Measurements from ENCODE around the gene TDRD7. TPM values are rescaled to one million over a fixed set of nuclear protein-coding genes. Genes with fewer than 3 reads are reported as not detected.

The TDRD7 gene
- polyA plus RNA-seq, 1 donor, result 23.0 TPM

DNA sequence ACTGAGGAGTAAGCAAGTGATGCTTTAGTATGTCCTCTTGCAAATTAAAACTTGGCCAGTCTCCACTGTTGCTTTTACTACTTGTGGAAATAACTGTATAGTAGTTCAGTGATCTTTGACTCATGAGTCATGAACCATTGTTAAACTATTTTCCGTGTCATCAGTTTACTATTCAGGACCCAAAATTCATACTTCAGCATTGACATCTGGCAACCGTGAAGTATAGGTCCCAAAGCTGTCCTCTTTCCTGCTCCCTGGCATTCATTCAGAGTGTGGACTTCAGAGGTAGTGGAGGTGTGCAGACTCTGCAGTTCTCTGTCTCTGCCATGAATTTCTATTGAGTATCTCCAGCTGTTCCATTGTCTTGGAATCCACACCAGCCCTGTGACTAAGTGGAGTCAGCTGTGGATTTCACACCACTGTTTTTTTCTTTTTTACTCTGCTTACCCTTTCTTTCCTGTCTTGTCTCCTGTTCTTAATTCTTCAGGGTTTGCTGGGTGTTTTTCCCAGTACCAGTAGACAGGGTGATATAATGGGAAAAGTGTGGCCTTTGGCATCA is 7.5 kb downstream of the TDRD7 start:
- DNase-seq, result peak; percentile 21 to 75
- Histone ChIP-seq H3K27ac (ENCODE audit: low read length) (peak overlapping the region; percentile 61), H3K4me3 (ENCODE audit: low read length) (no peak overlapping the region), H3K9me3 (ENCODE audit: control insufficient read depth, low read depth, low read length) (no peaks in the 10 kb centered on the region), H3K36me3 (ENCODE audit: control insufficient read depth, insufficient read depth, low read length) (no peaks in the 10 kb centered on the region), H3K4me1 (ENCODE audit: control insufficient read depth, insufficient read depth, low read length) (peaks cover 24% of the 10 kb centered on the region), H3K27me3 (ENCODE audit: control insufficient read depth, insufficient read depth, low read length) (no peaks in the 10 kb centered on the region)
- no CpG with 5 or more reads among the region's 2 CpGs for WGBS (ENCODE audit: insufficient coverage, low lambda C conversion rate)

GRCh38 chr9:97425336-97425972 is 13.6 kb downstream of the TDRD7 start:
- Histone ChIP-seq H3K4me3 (ENCODE audit: low read length) (no peak overlapping the region), H3K36me3 (ENCODE audit: control insufficient read depth, insufficient read depth, low read length) (peaks cover 14% of the 10 kb centered on the region), H3K9me3 (ENCODE audit: control insufficient read depth, low read depth, low read length) (no peaks in the 10 kb centered on the region), H3K4me1 (ENCODE audit: control insufficient read depth, insufficient read depth, low read length) (peaks cover 12% of the 10 kb centered on the region), H3K27ac (ENCODE audit: low read length) (peak overlapping the region; percentile 27), H3K27me3 (ENCODE audit: control insufficient read depth, insufficient read depth, low read length) (no peaks in the 10 kb centered on the region)
- WGBS (ENCODE audit: insufficient coverage, low lambda C conversion rate), result no CpG with 5 or more reads among the region's 4 CpGs
- peak; percentile 53 to 83 for DNase-seq

DNA sequence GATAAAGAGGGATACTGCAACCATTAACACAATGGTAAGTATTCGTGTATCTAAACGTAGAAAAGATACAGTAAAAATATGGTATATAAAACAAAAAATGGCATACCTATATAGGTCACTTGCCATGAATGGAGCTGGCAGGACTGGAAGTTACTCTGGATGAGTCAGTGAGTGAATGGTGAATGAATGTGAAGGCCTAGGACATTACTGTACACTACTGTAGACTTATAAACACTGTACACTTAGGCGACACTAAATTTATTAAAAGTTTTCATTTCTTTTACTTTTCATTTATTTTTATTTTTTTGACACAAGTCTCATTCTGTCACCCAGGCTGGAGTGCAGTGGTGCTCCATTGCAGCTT is 14.1 kb downstream of the TDRD7 start:
- H3K36me3 ChIP-seq (ENCODE audit: control insufficient read depth, insufficient read depth, low read length), result peaks cover 16% of the 10 kb centered on the region
- no peak for DNase-seq
- H3K27ac ChIP-seq (ENCODE audit: low read length), result peak overlapping the region; percentile 27
- no peaks in the 10 kb centered on the region for H3K27me3 ChIP-seq (ENCODE audit: control insufficient read depth, insufficient read depth, low read length)
- WGBS (ENCODE audit: insufficient coverage, low lambda C conversion rate), result 100% methylated on average over 1 of the region's 3 CpGs
- H3K4me3 ChIP-seq (ENCODE audit: low read length), result no peak overlapping the region
- H3K4me1 ChIP-seq (ENCODE audit: control insufficient read depth, insufficient read depth, low read length), result peaks cover 16% of the 10 kb centered on the region
- no peaks in the 10 kb centered on the region for H3K9me3 ChIP-seq (ENCODE audit: control insufficient read depth, low read depth, low read length)

GRCh38 chr9:97427885-97428284 is 16.0 kb downstream of the TDRD7 start:
- DNase-seq, result no peak
- no peak overlapping the region for H3K27ac ChIP-seq (ENCODE audit: low read length)
- WGBS (ENCODE audit: insufficient coverage, low lambda C conversion rate), result 80% methylated on average over 1 of the region's 4 CpGs

GRCh38 chr9:97430316-97431043 is 18.6 kb downstream of the TDRD7 start:
- DNase-seq, result peak; percentile 60 to 76
- no peaks in the 10 kb centered on the region for H3K9me3 ChIP-seq (ENCODE audit: control insufficient read depth, low read depth, low read length)
- H3K27ac ChIP-seq (ENCODE audit: low read length), result peak overlapping the region; percentile 63
- WGBS (ENCODE audit: insufficient coverage, low lambda C conversion rate), result 52% methylated on average over 2 of the region's 7 CpGs
- peaks cover 39% of the 10 kb centered on the region for H3K36me3 ChIP-seq (ENCODE audit: control insufficient read depth, insufficient read depth, low read length)
- no peak overlapping the region for H3K4me3 ChIP-seq (ENCODE audit: low read length)
- H3K4me1 ChIP-seq (ENCODE audit: control insufficient read depth, insufficient read depth, low read length), result peaks cover 12% of the 10 kb centered on the region
- H3K27me3 ChIP-seq (ENCODE audit: control insufficient read depth, insufficient read depth, low read length), result no peaks in the 10 kb centered on the region

More at GRCh38 chr9:97427885-97428284, 16.0 kb downstream of the TDRD7 start:
- H3K9me3 ChIP-seq (ENCODE audit: control insufficient read depth, low read depth, low read length), result no peaks in the 10 kb centered on the region
- H3K4me3 ChIP-seq (ENCODE audit: low read length), result no peak overlapping the region
- no peaks in the 10 kb centered on the region for H3K27me3 ChIP-seq (ENCODE audit: control insufficient read depth, insufficient read depth, low read length)
- peaks cover 18% of the 10 kb centered on the region for H3K4me1 ChIP-seq (ENCODE audit: control insufficient read depth, insufficient read depth, low read length)
- peaks cover 30% of the 10 kb centered on the region for H3K36me3 ChIP-seq (ENCODE audit: control insufficient read depth, insufficient read depth, low read length)

DNA sequence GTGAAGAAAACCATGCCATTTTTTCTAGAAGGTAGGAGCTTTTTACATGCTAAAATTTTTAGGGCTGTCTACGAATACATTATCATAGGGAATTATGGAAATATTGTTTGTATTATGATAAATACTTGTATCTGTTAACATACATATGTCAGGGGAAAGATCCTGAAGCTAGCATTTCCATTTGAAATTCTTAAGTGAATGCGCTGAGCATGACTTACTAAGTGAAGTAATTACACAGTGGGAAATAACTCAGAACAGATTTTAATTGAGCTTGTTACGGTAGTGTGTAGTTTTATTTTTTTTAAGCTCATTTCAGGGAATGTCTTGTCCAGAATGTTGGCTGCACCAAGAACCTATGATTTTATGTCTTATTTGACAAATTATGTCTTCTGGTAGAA is 19.1 kb downstream of the TDRD7 start:
- peaks cover 15% of the 10 kb centered on the region for H3K4me1 ChIP-seq (ENCODE audit: control insufficient read depth, insufficient read depth, low read length)
- DNase-seq, result no peak
- no peaks in the 10 kb centered on the region for H3K27me3 ChIP-seq (ENCODE audit: control insufficient read depth, insufficient read depth, low read length)
- no peak overlapping the region for H3K4me3 ChIP-seq (ENCODE audit: low read length)
- H3K27ac ChIP-seq (ENCODE audit: low read length), result no peak overlapping the region
- H3K9me3 ChIP-seq (ENCODE audit: control insufficient read depth, low read depth, low read length), result no peaks in the 10 kb centered on the region
- WGBS (ENCODE audit: insufficient coverage, low lambda C conversion rate), result 100% methylated on average over 2 of the region's 3 CpGs
- peaks cover 39% of the 10 kb centered on the region for H3K36me3 ChIP-seq (ENCODE audit: control insufficient read depth, insufficient read depth, low read length)

DNA sequence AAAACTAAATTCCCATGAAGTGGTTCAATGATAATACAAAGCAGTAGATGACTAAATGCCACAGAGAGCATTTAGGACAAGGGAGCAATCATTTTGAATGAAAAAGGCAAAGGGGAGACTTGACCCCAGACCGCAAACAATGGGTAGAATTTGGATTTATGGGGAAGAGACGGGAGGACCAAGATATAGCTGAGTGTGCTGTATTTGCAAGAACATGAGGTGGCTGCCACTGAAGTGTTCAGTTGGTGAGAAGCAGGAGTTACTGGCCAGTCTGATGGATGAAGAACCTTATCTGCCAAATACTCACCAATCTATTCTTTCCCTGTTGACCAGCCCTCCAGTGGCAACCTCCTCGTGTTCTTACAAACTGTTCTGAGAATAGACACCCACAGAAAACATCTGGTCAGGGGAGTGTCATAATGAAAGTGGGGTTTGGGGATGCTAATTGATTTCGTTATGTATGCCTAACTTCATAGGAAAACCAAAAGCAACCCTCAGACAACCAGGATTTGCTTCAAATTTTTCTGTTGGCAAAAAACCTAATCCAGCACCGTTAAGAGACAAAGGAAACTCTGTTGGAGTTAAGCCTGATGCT is 19.8 kb downstream of the TDRD7 start:
- Histone ChIP-seq H3K4me3 (ENCODE audit: low read length) (no peak overlapping the region), H3K4me1 (ENCODE audit: control insufficient read depth, insufficient read depth, low read length) (peaks cover 16% of the 10 kb centered on the region), H3K27ac (ENCODE audit: low read length) (no peak overlapping the region), H3K27me3 (ENCODE audit: control insufficient read depth, insufficient read depth, low read length) (no peaks in the 10 kb centered on the region), H3K36me3 (ENCODE audit: control insufficient read depth, insufficient read depth, low read length) (peaks cover 39% of the 10 kb centered on the region), H3K9me3 (ENCODE audit: control insufficient read depth, low read depth, low read length) (no peaks in the 10 kb centered on the region)
- 100% methylated on average over 2 of the region's 5 CpGs for WGBS (ENCODE audit: insufficient coverage, low lambda C conversion rate)
- no peak for DNase-seq

- H3K27ac ChIP-seq (ENCODE audit: low read length), result peak overlapping the region; percentile 76
- H3K9me3 ChIP-seq (ENCODE audit: control insufficient read depth, low read depth, low read length), result no peaks in the 10 kb centered on the region
- peaks cover 29% of the 10 kb centered on the region for H3K36me3 ChIP-seq (ENCODE audit: control insufficient read depth, insufficient read depth, low read length)
- no peak overlapping the region for H3K4me3 ChIP-seq (ENCODE audit: low read length)
- peak; percentile 58 to 92 for DNase-seq
- WGBS (ENCODE audit: insufficient coverage, low lambda C conversion rate), result no CpG with 5 or more reads among the region's 1 CpG
- H3K27me3 ChIP-seq (ENCODE audit: control insufficient read depth, insufficient read depth, low read length), result no peaks in the 10 kb centered on the region
- peaks cover 19% of the 10 kb centered on the region for H3K4me1 ChIP-seq (ENCODE audit: control insufficient read depth, insufficient read depth, low read length)
Observed at GRCh38 chr9:97437051-97437600, 25.2 kb downstream of the TDRD7 start.

DNA sequence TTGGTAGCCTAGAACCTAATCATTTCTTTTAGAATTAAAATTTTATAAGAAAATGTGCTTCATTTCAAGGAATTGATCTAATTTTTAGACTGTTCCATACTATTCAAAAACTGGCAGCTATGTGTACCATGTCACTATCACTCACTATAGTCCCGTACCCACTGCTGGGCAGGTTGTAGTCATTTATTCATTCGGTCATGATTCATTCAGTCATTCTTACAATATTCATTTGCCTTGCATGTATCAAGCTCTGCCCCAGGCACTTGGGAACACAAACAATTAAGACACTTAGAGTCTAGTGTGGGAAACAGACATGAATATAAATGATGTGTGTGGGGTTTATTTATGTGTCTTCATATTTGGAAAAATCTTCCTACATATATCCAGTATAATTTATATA is 26.4 kb downstream of the TDRD7 start:
- no peak for DNase-seq
- no CpG with 5 or more reads among the region's 2 CpGs for WGBS (ENCODE audit: insufficient coverage, low lambda C conversion rate)

DNA sequence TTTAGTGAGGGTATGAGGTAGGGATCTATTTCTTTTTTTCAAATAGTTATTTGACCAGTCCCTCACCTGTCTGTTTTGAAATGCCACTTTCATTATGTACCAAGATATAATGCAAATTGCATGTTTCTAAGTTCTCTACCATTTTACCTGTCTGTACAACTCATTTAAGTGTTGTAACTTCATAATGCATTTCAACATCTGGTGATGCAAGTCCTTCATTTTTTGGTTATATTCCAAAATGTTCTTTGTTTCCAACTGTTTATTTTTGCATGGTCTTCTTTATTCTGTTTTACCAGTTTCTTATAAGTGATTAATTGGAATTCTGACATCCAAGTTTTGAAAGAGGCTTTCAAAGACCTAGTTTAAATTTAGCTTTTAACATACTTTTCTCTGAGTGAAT is 26.8 kb downstream of the TDRD7 start:
- peaks cover 24% of the 10 kb centered on the region for H3K36me3 ChIP-seq (ENCODE audit: control insufficient read depth, insufficient read depth, low read length)
- H3K4me3 ChIP-seq (ENCODE audit: low read length), result no peak overlapping the region
- no peak overlapping the region for H3K27ac ChIP-seq (ENCODE audit: low read length)
- H3K27me3 ChIP-seq (ENCODE audit: control insufficient read depth, insufficient read depth, low read length), result no peaks in the 10 kb centered on the region
- peaks cover 19% of the 10 kb centered on the region for H3K4me1 ChIP-seq (ENCODE audit: control insufficient read depth, insufficient read depth, low read length)
- H3K9me3 ChIP-seq (ENCODE audit: control insufficient read depth, low read depth, low read length), result no peaks in the 10 kb centered on the region
- no peak for DNase-seq

More for the DNA sequence above, 26.4 kb downstream of the TDRD7 start:
- Histone ChIP-seq H3K27me3 (ENCODE audit: control insufficient read depth, insufficient read depth, low read length) (no peaks in the 10 kb centered on the region), H3K4me3 (ENCODE audit: low read length) (no peak overlapping the region), H3K27ac (ENCODE audit: low read length) (no peak overlapping the region), H3K4me1 (ENCODE audit: control insufficient read depth, insufficient read depth, low read length) (peaks cover 19% of the 10 kb centered on the region), H3K36me3 (ENCODE audit: control insufficient read depth, insufficient read depth, low read length) (peaks cover 25% of the 10 kb centered on the region), H3K9me3 (ENCODE audit: control insufficient read depth, low read depth, low read length) (no peaks in the 10 kb centered on the region)

All from large intestine (tissue), 3 donors.